RPMI7951 (cell line): Measurements from ENCODE around the gene UCP3. TPM values are rescaled to one million over a fixed set of nuclear protein-coding genes. Genes with fewer than 3 reads are reported as not detected.

Experiments
- DNase-seq: peaks from one replicate; pipeline ENCODE4 v3.0.0-alpha.2; 2012; ENCODE audit warnings: low read depth
- total RNA-seq: library from RNA; depleted of rRNA; stranded (reverse); fragments of >200 nt; shearing (Covaris generic); gene quantifications from 2 replicates; pipeline ENCODE4 v1.2.3, GENCODE V29; 2014

Gene UCP3
- total RNA-seq, 1 experiment from 2014 or later = 0.60 TPM

GRCh38 chr11:73977856-73978519 is 30.9 kb downstream of the UCP3 start:
- DNase-seq = no peak

GRCh38 chr11:73976451-73977151 is 32.3 kb downstream of the UCP3 start:
- no peak for DNase-seq

- DNase-seq = no peak
These were observed 33.5 kb downstream of the UCP3 start for GRCh38 chr11:73975479-73975757.

- no peak for DNase-seq
These were observed 34.0 kb downstream of the UCP3 start for GRCh38 chr11:73974604-73975478.

GRCh38 chr11:73972620-73973449 is 36.0 kb downstream of the UCP3 start:
- DNase-seq = no peak

- no peak for DNase-seq
These were observed 36.7 kb downstream of the UCP3 start for GRCh38 chr11:73972187-73972586.

GRCh38 chr11:73971175-73971719 is 37.6 kb downstream of the UCP3 start:
- DNase-seq = no peak

GRCh38 chr11:73969991-73970800 is 38.7 kb downstream of the UCP3 start:
- DNase-seq = no peak

- DNase-seq = no peak
These were observed 39.8 kb downstream of the UCP3 start for GRCh38 chr11:73969091-73969490.

- DNase-seq = no peak
These were observed 40.4 kb downstream of the UCP3 start for GRCh38 chr11:73968356-73968966.

- DNase-seq = peak; percentile 28
These were observed 43.1 kb downstream of the UCP3 start for GRCh38 chr11:73965764-73966121.

- peak; percentile 64 for DNase-seq
These were observed 43.7 kb downstream of the UCP3 start for GRCh38 chr11:73965076-73965763.

GRCh38 chr11:73963861-73964260 is 45.0 kb downstream of the UCP3 start:
- DNase-seq = no peak

- DNase-seq = no peak
These were observed 46.7 kb downstream of the UCP3 start for GRCh38 chr11:73962101-73962705.

- no peak for DNase-seq
These were observed 47.6 kb downstream of the UCP3 start for GRCh38 chr11:73961321-73961720.

GRCh38 chr11:73958521-73959141 is 50.3 kb downstream of the UCP3 start:
- DNase-seq = no peak

- DNase-seq = no peak
These were observed 51.1 kb downstream of the UCP3 start for GRCh38 chr11:73957654-73958361.
